ENCODE data around the gene NDUFB8. TPM values are rescaled to one million over a fixed set of nuclear protein-coding genes. Genes with fewer than 3 reads are reported as not detected.

NDUFB8 gene
- total and polyA plus RNA-seq, 3 experiments from 2014 or later: 242 to 488 (median 246) TPM

DNA sequence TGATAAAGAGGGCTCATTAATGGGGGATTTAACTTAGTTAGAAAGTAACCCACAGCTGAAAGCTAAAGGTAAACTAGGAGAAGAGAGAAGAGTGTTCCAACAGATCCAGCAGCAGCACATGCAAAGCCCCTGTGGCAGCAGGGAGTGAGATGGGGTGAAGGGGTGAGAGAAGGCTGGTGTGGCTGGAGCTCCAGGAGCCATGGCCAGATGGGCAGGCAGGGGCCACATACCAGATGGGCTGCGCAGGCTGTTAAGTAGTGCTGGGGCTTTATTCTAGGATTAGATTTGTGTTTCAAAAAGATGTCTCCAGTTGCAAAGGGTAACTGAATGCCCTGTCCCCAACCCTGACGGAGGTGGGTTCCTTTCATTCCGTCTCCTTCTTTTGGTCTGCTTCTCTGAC is 39.2 kb upstream of the NDUFB8 start:
- no peaks in the 10 kb centered on the region for H3K9me3 ChIP-seq (ENCODE audit: low read length)
- no peaks in the 10 kb centered on the region for H3K36me3 ChIP-seq (ENCODE audit: insufficient read depth, low read length)
- Mint-ChIP-seq H3K4me3 (no peak overlapping the region), H3K27ac (no peak overlapping the region), H3K9me3 (no peaks in the 10 kb centered on the region), H3K4me1 (peaks cover 0 to 1% (median 0%) of the 10 kb centered on the region in 3 donors), H3K36me3 (no peaks in the 10 kb centered on the region), H3K27me3 (peaks cover 22 to 37% of the 10 kb centered on the region in 2 donors)
- POLR2A ChIA-PET: no interaction called here
- no peak for DNase-seq
- H3K27me3 ChIP-seq (ENCODE audit: insufficient read depth, low read length, poor library complexity, severe bottlenecking): peaks cover 41% of the 10 kb centered on the region
- H3K4me1 ChIP-seq (ENCODE audit: insufficient read depth, low read length): no peaks in the 10 kb centered on the region
- no peak overlapping the region for H3K4me3 ChIP-seq (ENCODE audit: low read length)
- H3K27ac ChIP-seq (ENCODE audit: low read depth, low read length): no peak overlapping the region
- CTCF ChIA-PET: no interaction called here

DNA sequence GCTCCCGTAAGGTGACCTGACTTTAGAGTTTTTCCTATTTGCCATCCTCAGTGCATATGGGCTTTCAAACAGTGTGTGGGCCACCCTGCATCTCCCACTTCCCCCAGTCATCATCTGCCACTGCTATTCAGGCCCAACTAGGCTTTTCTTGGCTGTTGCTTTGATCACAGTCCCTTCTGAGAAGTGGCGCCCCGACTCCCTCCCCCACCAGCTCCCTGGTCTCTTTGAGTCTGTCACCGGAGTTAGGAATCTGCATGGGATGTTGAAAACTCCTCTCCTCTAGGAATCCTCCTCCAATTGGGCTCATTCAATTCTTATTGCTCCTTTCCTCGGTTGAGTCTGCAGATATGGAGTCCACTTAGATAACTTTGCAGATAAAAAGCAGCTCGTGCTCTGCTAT is 38.2 kb upstream of the NDUFB8 start:
- Mint-ChIP-seq H3K27ac (no peak overlapping the region), H3K36me3 (no peaks in the 10 kb centered on the region), H3K4me3 (no peak overlapping the region), H3K9me3 (no peaks in the 10 kb centered on the region), H3K4me1 (peaks cover 0 to 2% (median 1%) of the 10 kb centered on the region in 3 donors), H3K27me3 (peaks cover 22 to 40% of the 10 kb centered on the region in 2 donors)
- POLR2A ChIA-PET: no interaction called here
- Histone ChIP-seq H3K36me3 (ENCODE audit: insufficient read depth, low read length) (no peaks in the 10 kb centered on the region), H3K4me3 (ENCODE audit: low read length) (no peak overlapping the region), H3K27ac (ENCODE audit: low read depth, low read length) (no peak overlapping the region), H3K4me1 (ENCODE audit: insufficient read depth, low read length) (no peaks in the 10 kb centered on the region), H3K9me3 (ENCODE audit: low read length) (no peaks in the 10 kb centered on the region), H3K27me3 (ENCODE audit: insufficient read depth, low read length, poor library complexity, severe bottlenecking) (peaks cover 39% of the 10 kb centered on the region)
- DNase-seq: no peak
- CTCF ChIA-PET: no interaction called here

DNA sequence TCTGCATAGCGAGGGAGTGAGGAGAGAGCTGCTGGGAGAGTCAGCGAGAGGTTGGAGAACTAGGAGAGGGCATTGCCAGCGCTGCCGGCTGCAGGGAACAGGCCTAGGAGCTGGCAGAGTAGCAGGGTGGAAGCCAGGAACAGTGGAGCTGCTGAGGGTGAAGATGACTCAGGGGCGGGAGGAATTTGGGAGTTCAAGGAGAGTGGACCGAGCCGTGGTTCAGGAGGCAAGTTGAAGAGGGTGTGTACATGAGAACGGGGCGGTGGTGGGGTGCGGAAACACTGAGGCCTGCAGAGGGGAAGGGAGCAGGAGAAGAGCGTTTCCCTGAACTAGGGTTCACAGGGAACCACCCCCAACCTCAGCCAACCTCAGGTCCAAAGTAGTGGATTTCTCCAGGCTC is 37.6 kb upstream of the NDUFB8 start:
- Mint-ChIP-seq H3K27me3 (peaks cover 21 to 38% of the 10 kb centered on the region in 2 donors), H3K36me3 (no peaks in the 10 kb centered on the region), H3K27ac (no peak overlapping the region), H3K9me3 (no peaks in the 10 kb centered on the region), H3K4me1 (peaks cover 0 to 5% (median 1%) of the 10 kb centered on the region in 3 donors), H3K4me3 (no peak overlapping the region)
- Histone ChIP-seq H3K36me3 (ENCODE audit: insufficient read depth, low read length) (no peaks in the 10 kb centered on the region), H3K9me3 (ENCODE audit: low read length) (no peaks in the 10 kb centered on the region), H3K4me3 (ENCODE audit: low read length) (no peak overlapping the region), H3K27me3 (ENCODE audit: insufficient read depth, low read length, poor library complexity, severe bottlenecking) (peaks cover 42% of the 10 kb centered on the region), H3K4me1 (ENCODE audit: insufficient read depth, low read length) (peaks cover 4% of the 10 kb centered on the region), H3K27ac (ENCODE audit: low read depth, low read length) (no peak overlapping the region)
- ChIA-PET POLR2A (no interaction called here), CTCF (no interaction called here)
- DNase-seq: no peak

DNA sequence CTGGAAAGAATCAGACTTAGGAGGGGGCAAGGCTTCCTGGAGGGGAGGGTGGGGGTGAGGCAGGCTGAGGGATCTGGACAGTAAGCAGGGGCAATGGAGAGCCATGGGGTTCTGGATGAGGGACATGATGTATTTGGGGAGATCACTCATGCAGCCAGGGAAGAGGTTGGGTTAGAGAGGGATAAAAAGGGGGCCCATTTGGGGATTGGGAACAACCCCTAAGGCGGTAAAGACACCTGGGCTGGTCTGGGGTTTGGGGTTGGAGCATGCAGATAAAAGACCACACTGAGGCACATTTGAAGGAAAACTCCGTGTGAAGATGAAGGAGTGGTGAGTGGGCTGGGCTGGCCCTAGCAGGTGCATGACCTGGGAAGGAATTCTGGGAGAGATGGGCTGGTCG is 36.9 kb upstream of the NDUFB8 start:
- H3K27ac Mint-ChIP-seq: peak overlapping the region in 1 of 8 donors; percentile 8
- no peaks in the 10 kb centered on the region for H3K9me3 ChIP-seq (ENCODE audit: low read length)
- no peaks in the 10 kb centered on the region for H3K9me3 Mint-ChIP-seq
- CTCF ChIA-PET: no interaction called here
- no peak overlapping the region for H3K4me3 Mint-ChIP-seq
- H3K27me3 Mint-ChIP-seq: peaks cover 25 to 42% of the 10 kb centered on the region in 2 donors
- peaks cover 10% of the 10 kb centered on the region for H3K4me1 ChIP-seq (ENCODE audit: insufficient read depth, low read length)
- H3K36me3 Mint-ChIP-seq: no peaks in the 10 kb centered on the region
- no peak for DNase-seq
- H3K4me3 ChIP-seq (ENCODE audit: low read length): no peak overlapping the region
- H3K27me3 ChIP-seq (ENCODE audit: insufficient read depth, low read length, poor library complexity, severe bottlenecking): peaks cover 40% of the 10 kb centered on the region
- H3K36me3 ChIP-seq (ENCODE audit: insufficient read depth, low read length): no peaks in the 10 kb centered on the region
- H3K4me1 Mint-ChIP-seq: peaks cover 5 to 12% (median 5%) of the 10 kb centered on the region in 3 donors
- H3K27ac ChIP-seq (ENCODE audit: low read depth, low read length): no peak overlapping the region
- POLR2A ChIA-PET: no interaction called here

DNA sequence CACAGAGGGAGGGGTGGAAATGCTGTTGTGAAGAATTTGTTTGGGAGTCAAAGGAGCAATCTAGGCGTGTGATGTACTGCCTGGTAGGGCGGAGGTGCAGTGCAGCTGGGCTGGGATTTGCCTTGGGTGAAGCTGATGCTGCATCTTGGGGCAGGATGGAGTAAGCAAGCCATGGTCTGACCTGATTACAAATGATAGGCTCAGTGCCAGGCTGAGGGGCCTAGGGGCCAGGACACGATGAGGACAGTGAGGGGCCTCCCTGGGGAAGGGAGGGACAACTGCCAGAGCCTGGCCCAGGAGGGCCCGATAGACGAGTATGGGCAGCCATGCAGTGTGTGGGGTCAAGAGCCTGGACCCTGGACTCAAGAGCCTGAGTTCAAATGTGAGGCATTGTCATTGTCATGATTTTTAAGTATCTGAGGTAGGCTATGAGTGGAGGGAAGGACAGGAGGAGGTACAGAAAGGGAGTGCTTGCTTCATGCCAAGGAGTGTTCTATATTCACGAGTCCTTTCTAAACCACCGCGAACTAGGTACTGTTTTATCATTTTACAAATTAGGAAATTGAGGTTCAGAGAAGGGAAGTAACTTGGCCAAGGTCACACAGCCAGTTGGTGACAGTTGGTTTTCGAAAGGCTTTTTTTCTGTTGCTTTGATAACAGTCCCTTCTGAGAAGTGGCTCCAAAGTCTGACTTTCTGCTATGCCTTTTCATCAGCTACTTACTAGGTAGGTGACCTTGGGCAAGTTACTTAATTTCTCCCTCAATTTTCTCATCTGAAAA is 35.7 kb upstream of the NDUFB8 start:
- DNase-seq: no peak
- POLR2A ChIA-PET: no interaction called here
- CTCF ChIA-PET: interaction anchor here (1.0 kb wide), 1 partner anchor 30 kb away, joined by 3 read pairs; the partner anchor contains the start of gene HIF1AN
- Histone ChIP-seq H3K4me3 (ENCODE audit: low read length) (no peak overlapping the region), H3K4me1 (ENCODE audit: insufficient read depth, low read length) (peaks cover 13% of the 10 kb centered on the region), H3K27ac (ENCODE audit: low read depth, low read length) (no peak overlapping the region), H3K27me3 (ENCODE audit: insufficient read depth, low read length, poor library complexity, severe bottlenecking) (peaks cover 33% of the 10 kb centered on the region), H3K9me3 (ENCODE audit: low read length) (no peaks in the 10 kb centered on the region), H3K36me3 (ENCODE audit: insufficient read depth, low read length) (no peaks in the 10 kb centered on the region)
- Mint-ChIP-seq H3K27ac (peak overlapping the region in 1 of 8 donors; percentile 4), H3K4me1 (peaks cover 11 to 18% (median 17%) of the 10 kb centered on the region in 3 donors), H3K4me3 (no peak overlapping the region), H3K9me3 (no peaks in the 10 kb centered on the region), H3K27me3 (peaks cover 35 to 48% of the 10 kb centered on the region in 2 donors), H3K36me3 (peaks cover 0 to 2% (median 0%) of the 10 kb centered on the region in 3 donors)

DNA sequence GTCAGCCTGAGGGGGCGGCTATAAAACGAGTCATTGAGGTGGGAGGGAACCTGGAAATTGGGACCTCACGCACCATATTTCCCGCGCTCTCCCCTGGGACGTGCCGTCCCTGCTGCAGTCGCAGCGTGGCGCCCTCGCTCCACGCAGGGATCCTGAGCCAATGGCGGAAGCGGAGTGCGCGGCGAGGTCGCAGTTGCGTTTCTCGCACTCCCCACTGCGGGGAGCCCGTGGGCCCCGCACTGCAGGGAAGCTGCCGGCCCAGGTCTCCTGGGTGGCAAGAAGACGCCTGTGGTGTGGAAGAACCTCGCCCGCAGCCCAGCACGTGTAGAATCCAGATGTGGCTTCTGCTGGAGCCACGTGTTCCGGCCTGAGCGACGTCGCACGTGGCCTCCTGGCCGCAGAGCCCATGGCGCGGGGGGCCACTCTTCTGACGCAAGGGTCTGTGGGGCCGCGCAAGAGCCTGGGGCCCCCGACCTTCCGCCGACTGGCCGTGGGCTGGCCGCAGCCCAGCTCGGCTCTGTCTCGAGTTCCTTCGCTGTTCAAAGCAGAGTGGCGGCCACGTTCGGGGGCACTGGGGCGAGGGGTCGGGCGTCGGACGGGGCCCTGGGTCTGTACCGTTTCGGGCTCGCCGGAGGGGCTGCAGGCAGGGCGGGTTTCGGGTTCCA is 32.5 kb upstream of the NDUFB8 start:
- H3K27ac ChIP-seq (ENCODE audit: low read depth, low read length): no peak overlapping the region
- H3K36me3 ChIP-seq (ENCODE audit: insufficient read depth, low read length): no peaks in the 10 kb centered on the region
- Mint-ChIP-seq H3K27ac (peak overlapping the region in 1 of 8 donors; percentile 31), H3K36me3 (peaks cover under 1 to 18% (median 8%) of the 10 kb centered on the region in 3 donors), H3K4me1 (peaks cover 11 to 18% (median 17%) of the 10 kb centered on the region in 3 donors), H3K4me3 (peak overlapping the region in 5 of 7 donors; percentile 39 to 77 (median 57)), H3K27me3 (peaks cover 35 to 40% of the 10 kb centered on the region in 2 donors), H3K9me3 (no peaks in the 10 kb centered on the region)
- H3K4me3 ChIP-seq (ENCODE audit: low read length): peak overlapping the region; percentile 15
- ChIA-PET CTCF (interaction anchor here (0.9 to 3.5 kb wide), 6 partner anchors 11 to 455 kb away, joined by 3 to 17 read pairs (median 4); no protein-coding TSS in a partner anchor), POLR2A (no interaction called here)
- peaks cover 13% of the 10 kb centered on the region for H3K4me1 ChIP-seq (ENCODE audit: insufficient read depth, low read length)
- peaks cover 16% of the 10 kb centered on the region for H3K27me3 ChIP-seq (ENCODE audit: insufficient read depth, low read length, poor library complexity, severe bottlenecking)
- DNase-seq: peak; percentile 55 to 76 (median 69)
- no peaks in the 10 kb centered on the region for H3K9me3 ChIP-seq (ENCODE audit: low read length)

DNA sequence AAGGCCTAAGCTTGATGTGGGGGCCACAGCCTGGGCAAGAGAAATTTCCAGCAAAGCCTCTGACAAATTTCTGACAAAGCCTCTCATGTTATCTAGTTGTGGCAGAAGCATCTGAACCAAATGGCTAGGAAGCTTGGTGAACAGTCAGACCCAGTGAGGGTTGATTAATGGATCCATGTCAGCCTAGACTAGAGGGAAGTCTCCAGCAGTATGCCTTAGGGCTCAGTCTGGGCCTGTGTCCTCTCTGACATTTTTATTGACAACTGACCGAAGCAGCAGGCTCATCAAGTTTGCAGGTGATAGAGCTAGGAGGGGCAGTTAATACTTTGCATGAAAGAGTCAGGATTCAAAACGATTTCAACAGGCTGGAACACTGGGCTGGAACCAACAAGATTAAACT is 31.3 kb upstream of the NDUFB8 start:
- ChIA-PET CTCF (interaction anchor here (0.7 to 3.5 kb wide), 3 partner anchors 11 to 182 kb away, joined by 3 to 17 read pairs (median 4); no protein-coding TSS in a partner anchor), POLR2A (interaction anchor here (1.0 kb wide), 1 partner anchor 10 kb away, joined by 4 read pairs; no protein-coding TSS in a partner anchor)
- Histone ChIP-seq H3K9me3 (ENCODE audit: low read length) (no peaks in the 10 kb centered on the region), H3K27me3 (ENCODE audit: insufficient read depth, low read length, poor library complexity, severe bottlenecking) (peaks cover 14% of the 10 kb centered on the region), H3K27ac (ENCODE audit: low read depth, low read length) (no peak overlapping the region), H3K4me1 (ENCODE audit: insufficient read depth, low read length) (peaks cover 13% of the 10 kb centered on the region), H3K36me3 (ENCODE audit: insufficient read depth, low read length) (no peaks in the 10 kb centered on the region), H3K4me3 (ENCODE audit: low read length) (no peak overlapping the region)
- Mint-ChIP-seq H3K4me1 (peaks cover 13 to 18% (median 17%) of the 10 kb centered on the region in 3 donors), H3K4me3 (peak overlapping the region in 3 of 7 donors; percentile 29 to 69 (median 38)), H3K27ac (no peak overlapping the region), H3K9me3 (no peaks in the 10 kb centered on the region), H3K36me3 (peaks cover 5 to 29% (median 11%) of the 10 kb centered on the region in 3 donors), H3K27me3 (peaks cover 31 to 35% of the 10 kb centered on the region in 2 donors)
- no peak for DNase-seq

DNA sequence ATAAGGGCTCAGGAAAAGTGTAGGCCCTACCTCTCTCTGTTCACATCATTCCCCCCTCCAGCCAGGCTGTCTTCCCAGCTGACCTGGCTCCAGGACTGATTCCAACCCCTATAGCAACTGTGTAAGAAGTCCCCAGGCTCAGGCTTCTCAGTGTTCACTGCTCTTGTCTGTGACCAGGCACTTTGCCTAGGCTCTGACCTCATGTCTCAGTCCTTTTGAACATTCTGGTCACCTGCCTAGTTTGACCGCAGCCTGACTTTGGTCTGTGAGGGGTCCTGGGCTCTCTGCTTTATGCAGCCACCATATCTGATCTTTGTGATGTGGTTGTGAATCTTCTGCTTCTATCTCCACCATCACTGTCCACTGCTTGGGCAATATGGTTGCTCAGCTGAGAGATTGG is 30.6 kb upstream of the NDUFB8 start:
- H3K27ac Mint-ChIP-seq: no peak overlapping the region
- Histone ChIP-seq H3K36me3 (ENCODE audit: insufficient read depth, low read length) (no peaks in the 10 kb centered on the region), H3K27me3 (ENCODE audit: insufficient read depth, low read length, poor library complexity, severe bottlenecking) (peaks cover 12% of the 10 kb centered on the region), H3K9me3 (ENCODE audit: low read length) (no peaks in the 10 kb centered on the region), H3K4me1 (ENCODE audit: insufficient read depth, low read length) (peaks cover 13% of the 10 kb centered on the region), H3K4me3 (ENCODE audit: low read length) (no peak overlapping the region), H3K27ac (ENCODE audit: low read depth, low read length) (no peak overlapping the region)
- peaks cover 5 to 33% (median 14%) of the 10 kb centered on the region in 3 donors for H3K36me3 Mint-ChIP-seq
- CTCF ChIA-PET: interaction anchor here (0.7 to 3.5 kb wide), 2 partner anchors 10 to 183 kb away, joined by 3 to 17 read pairs; no protein-coding TSS in a partner anchor
- DNase-seq: no peak
- POLR2A ChIA-PET: interaction anchor here (1.0 kb wide), 1 partner anchor 9 kb away, joined by 4 read pairs; no protein-coding TSS in a partner anchor
- H3K4me3 Mint-ChIP-seq: no peak overlapping the region
- H3K9me3 Mint-ChIP-seq: no peaks in the 10 kb centered on the region
- peaks cover 26 to 35% of the 10 kb centered on the region in 2 donors for H3K27me3 Mint-ChIP-seq
- peaks cover 13 to 18% (median 17%) of the 10 kb centered on the region in 3 donors for H3K4me1 Mint-ChIP-seq

Measured in CD8-positive, alpha-beta memory T cell (primary cell).